Calu3 (cell line): ENCODE measurements around the gene LGR4. TPM values are rescaled to one million over a fixed set of nuclear protein-coding genes. Genes with fewer than 3 reads are reported as not detected.

Source experiments
- BruUV-seq: library from RNA; stranded (reverse); fragments of 400-500 nt; replicated peaks from 2 replicates; lab custom pipeline; 2021; lab: Mats Ljungman, UMichigan
- CTCF ChIA-PET: fragments of 300-600 bp; sonication (Branson Sonifier 250); formaldehyde crosslinking; loops from one replicate; lab custom pipeline; 2022; ENCODE audit warnings: antibody characterized with exemption; lab: Charles Lee
- DNase-seq: peaks from one replicate; pipeline ENCODE4 v3.0.0; 2022
- H3K27ac Mint-ChIP-seq: one replicate; pipeline ENCODE4 v1.8.0; 2022; ENCODE audit warnings: mixed read lengths; ENCODE audit not compliant: unreplicated experiment
- H3K27me3 Mint-ChIP-seq: one replicate; pipeline ENCODE4 v1.8.0; 2022; ENCODE audit warnings: mixed read lengths; ENCODE audit not compliant: unreplicated experiment
- H3K36me3 Mint-ChIP-seq: one replicate; pipeline ENCODE4 v1.8.0; 2022; ENCODE audit warnings: mild to moderate bottlenecking, moderate library complexity, mixed read lengths; ENCODE audit not compliant: insufficient read depth, unreplicated experiment
- H3K4me1 Mint-ChIP-seq: one replicate; pipeline ENCODE4 v1.8.0; 2022; ENCODE audit warnings: mild to moderate bottlenecking, low read depth, mixed read lengths; ENCODE audit not compliant: unreplicated experiment
- H3K4me3 Mint-ChIP-seq: one replicate; pipeline ENCODE4 v1.8.0; 2022; ENCODE audit warnings: mild to moderate bottlenecking, low read depth, moderate library complexity, mixed read lengths; ENCODE audit not compliant: unreplicated experiment
- H3K9me3 Mint-ChIP-seq: one replicate; pipeline ENCODE4 v1.8.0; 2022; ENCODE audit warnings: low read depth, mixed read lengths; ENCODE audit not compliant: unreplicated experiment
- intact Hi-C: fragments of 100-400 bp; cut with micrococcal nuclease; formaldehyde crosslinking; loops from one replicate; pipeline ENCODE4 v1.10.0; 2022; ENCODE audit not compliant: unreplicated experiment
- total RNA-seq: library from RNA; stranded (reverse); gene quantifications from 2 replicates; pipeline ENCODE4 v1.2.3, GENCODE V29; 2022
- TF ChIP-seq, protein P1 (sequence below): fragments of 200-600 bp; IDR thresholded peaks from one replicate; pipeline ENCODE4 v1.8.0; 2022; ENCODE audit warnings: antibody characterized with exemption; ENCODE audit not compliant: unreplicated experiment

The LGR4 gene
- total RNA-seq, 1 experiment from 2014 or later: 50.0 TPM

DNA sequence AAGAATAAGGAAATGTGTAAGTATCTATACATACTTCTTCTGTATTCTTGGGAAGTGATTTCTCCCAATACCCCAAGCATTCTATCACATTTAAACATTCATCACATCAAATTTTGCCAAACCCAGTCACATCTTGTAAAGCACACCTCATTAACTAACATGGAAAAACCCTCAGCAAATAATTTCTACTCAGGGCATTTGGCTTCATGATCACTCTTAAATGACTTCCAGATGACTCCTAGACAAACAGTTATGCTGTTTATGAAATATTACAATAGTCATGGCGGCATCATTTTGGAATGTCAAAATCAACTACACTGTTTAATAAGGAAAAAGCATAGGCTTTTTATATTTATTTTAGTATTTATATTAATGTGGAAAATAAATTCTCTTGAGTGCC lies 62.3 kb downstream of the LGR4 start:
- peaks cover 14% of the 10 kb centered on the region for H3K4me1 Mint-ChIP-seq
- CTCF ChIA-PET: no interaction called here
- DNase-seq: no peak
- TF ChIP-seq, protein P1, sequence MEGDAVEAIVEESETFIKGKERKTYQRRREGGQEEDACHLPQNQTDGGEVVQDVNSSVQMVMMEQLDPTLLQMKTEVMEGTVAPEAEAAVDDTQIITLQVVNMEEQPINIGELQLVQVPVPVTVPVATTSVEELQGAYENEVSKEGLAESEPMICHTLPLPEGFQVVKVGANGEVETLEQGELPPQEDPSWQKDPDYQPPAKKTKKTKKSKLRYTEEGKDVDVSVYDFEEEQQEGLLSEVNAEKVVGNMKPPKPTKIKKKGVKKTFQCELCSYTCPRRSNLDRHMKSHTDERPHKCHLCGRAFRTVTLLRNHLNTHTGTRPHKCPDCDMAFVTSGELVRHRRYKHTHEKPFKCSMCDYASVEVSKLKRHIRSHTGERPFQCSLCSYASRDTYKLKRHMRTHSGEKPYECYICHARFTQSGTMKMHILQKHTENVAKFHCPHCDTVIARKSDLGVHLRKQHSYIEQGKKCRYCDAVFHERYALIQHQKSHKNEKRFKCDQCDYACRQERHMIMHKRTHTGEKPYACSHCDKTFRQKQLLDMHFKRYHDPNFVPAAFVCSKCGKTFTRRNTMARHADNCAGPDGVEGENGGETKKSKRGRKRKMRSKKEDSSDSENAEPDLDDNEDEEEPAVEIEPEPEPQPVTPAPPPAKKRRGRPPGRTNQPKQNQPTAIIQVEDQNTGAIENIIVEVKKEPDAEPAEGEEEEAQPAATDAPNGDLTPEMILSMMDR: no peak
- no TSS peak for BruUV-seq
- no peak overlapping the region for H3K27ac Mint-ChIP-seq
- H3K27me3 Mint-ChIP-seq: no peaks in the 10 kb centered on the region
- H3K9me3 Mint-ChIP-seq: no peaks in the 10 kb centered on the region
- H3K4me3 Mint-ChIP-seq: no peak overlapping the region
- intact Hi-C loops: no loop called here
- H3K36me3 Mint-ChIP-seq: no peaks in the 10 kb centered on the region

- peaks cover 8% of the 10 kb centered on the region for H3K4me1 Mint-ChIP-seq
- intact Hi-C loops: no loop called here
- no peak overlapping the region for H3K4me3 Mint-ChIP-seq
- no peak for DNase-seq
- no peaks in the 10 kb centered on the region for H3K9me3 Mint-ChIP-seq
- CTCF ChIA-PET: no interaction called here
- H3K27me3 Mint-ChIP-seq: no peaks in the 10 kb centered on the region
- H3K36me3 Mint-ChIP-seq: no peaks in the 10 kb centered on the region
- TF ChIP-seq, protein P1: no peak
- H3K27ac Mint-ChIP-seq: no peak overlapping the region
- no TSS peak for BruUV-seq
Observed at GRCh38 chr11:27409742-27410141, 62.8 kb downstream of the LGR4 start.

- no TSS peak for BruUV-seq
- Mint-ChIP-seq H3K4me3 (no peak overlapping the region), H3K27ac (no peak overlapping the region), H3K27me3 (no peaks in the 10 kb centered on the region), H3K4me1 (peaks cover 8% of the 10 kb centered on the region), H3K36me3 (no peaks in the 10 kb centered on the region), H3K9me3 (no peaks in the 10 kb centered on the region)
- intact Hi-C loops: no loop called here
- CTCF ChIA-PET: no interaction called here
- DNase-seq: no peak
- TF ChIP-seq, protein P1: no peak
Observed at GRCh38 chr11:27409049-27409448, 63.5 kb downstream of the LGR4 start.

DNA sequence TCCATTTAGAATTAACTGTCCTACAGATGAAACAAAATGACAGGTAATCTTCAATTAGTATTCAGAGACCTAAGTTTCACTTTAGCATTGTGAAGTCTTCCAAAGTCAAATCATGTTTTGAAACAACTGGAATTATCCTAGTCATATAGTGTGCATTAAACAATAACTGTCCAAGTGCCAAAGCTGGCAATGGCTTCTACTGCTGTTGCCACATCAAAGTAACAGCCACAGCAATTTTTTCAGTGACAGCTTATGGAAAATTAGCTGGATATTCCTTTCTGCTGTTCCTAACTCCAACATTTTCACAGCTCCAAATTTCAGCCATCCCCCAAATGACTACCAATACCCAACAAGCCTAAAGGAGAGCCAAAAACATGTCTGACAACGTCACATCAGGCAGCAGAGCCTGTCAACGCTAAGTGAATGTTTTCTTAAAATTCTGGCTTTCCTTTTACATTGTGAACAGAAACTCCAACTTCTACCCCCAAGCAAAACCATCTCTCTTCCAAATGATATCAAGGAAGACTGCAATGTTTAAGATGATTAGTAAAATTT lies 64.3 kb downstream of the LGR4 start:
- intact Hi-C loops: no loop called here
- CTCF ChIA-PET: no interaction called here
- TF ChIP-seq, protein P1: no peak
- H3K4me3 Mint-ChIP-seq: no peak overlapping the region
- H3K9me3 Mint-ChIP-seq: no peaks in the 10 kb centered on the region
- no peaks in the 10 kb centered on the region for H3K27me3 Mint-ChIP-seq
- peaks cover 3% of the 10 kb centered on the region for H3K4me1 Mint-ChIP-seq
- H3K36me3 Mint-ChIP-seq: no peaks in the 10 kb centered on the region
- DNase-seq: no peak
- BruUV-seq: no TSS peak
- H3K27ac Mint-ChIP-seq: no peak overlapping the region
